HL-60 (cell line): Measurements from ENCODE around the gene TBXAS1.

Source experiments
- GABPA ChIP-seq: IDR thresholded peaks from 2 replicates; pipeline ENCODE4 v1.6.1; 2012; ENCODE audit warnings: low read depth
- POLR2AphosphoS5 ChIP-seq: IDR thresholded peaks from 2 replicates; pipeline ENCODE4 v1.6.1; 2012; ENCODE audit warnings: low read depth
- REST ChIP-seq: IDR thresholded peaks from 2 replicates; pipeline ENCODE4 v1.6.1; 2012; ENCODE audit warnings: low read depth; ENCODE audit not compliant: insufficient replicate concordance
- SPI1 ChIP-seq: IDR thresholded peaks from 2 replicates; pipeline ENCODE4 v1.6.1; 2012; ENCODE audit warnings: low read depth, mild to moderate bottlenecking, borderline replicate concordance
- TF ChIP-seq, protein P1 (sequence below): IDR thresholded peaks from one replicate; pipeline ENCODE4 v1.5.1; 2011; ENCODE audit warnings: low read length, control low read depth, inconsistent platforms; ENCODE audit not compliant: insufficient read depth

GRCh38 chr7:140014123-140014522 lies 185.1 kb downstream of the TBXAS1 start:
- TF ChIP-seq, protein P1, sequence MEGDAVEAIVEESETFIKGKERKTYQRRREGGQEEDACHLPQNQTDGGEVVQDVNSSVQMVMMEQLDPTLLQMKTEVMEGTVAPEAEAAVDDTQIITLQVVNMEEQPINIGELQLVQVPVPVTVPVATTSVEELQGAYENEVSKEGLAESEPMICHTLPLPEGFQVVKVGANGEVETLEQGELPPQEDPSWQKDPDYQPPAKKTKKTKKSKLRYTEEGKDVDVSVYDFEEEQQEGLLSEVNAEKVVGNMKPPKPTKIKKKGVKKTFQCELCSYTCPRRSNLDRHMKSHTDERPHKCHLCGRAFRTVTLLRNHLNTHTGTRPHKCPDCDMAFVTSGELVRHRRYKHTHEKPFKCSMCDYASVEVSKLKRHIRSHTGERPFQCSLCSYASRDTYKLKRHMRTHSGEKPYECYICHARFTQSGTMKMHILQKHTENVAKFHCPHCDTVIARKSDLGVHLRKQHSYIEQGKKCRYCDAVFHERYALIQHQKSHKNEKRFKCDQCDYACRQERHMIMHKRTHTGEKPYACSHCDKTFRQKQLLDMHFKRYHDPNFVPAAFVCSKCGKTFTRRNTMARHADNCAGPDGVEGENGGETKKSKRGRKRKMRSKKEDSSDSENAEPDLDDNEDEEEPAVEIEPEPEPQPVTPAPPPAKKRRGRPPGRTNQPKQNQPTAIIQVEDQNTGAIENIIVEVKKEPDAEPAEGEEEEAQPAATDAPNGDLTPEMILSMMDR: no peak
- no peak for TF ChIP-seq POLR2AphosphoS5
- no peak for TF ChIP-seq GABPA
- TF ChIP-seq REST: no peak
- TF ChIP-seq SPI1: no peak
